ENCODE results near the gene RNF126.

RNF126 gene

GRCh38 chr19:662207-662961 is 630 bp downstream of the RNF126 start:
- DNase-seq, result no peak

- DNase-seq, result no peak
These were observed 1.4 kb downstream of the RNF126 start for GRCh38 chr19:661427-662196.

GRCh38 chr19:660793-661426 is 2.1 kb downstream of the RNF126 start:
- DNase-seq, result no peak

DNA sequence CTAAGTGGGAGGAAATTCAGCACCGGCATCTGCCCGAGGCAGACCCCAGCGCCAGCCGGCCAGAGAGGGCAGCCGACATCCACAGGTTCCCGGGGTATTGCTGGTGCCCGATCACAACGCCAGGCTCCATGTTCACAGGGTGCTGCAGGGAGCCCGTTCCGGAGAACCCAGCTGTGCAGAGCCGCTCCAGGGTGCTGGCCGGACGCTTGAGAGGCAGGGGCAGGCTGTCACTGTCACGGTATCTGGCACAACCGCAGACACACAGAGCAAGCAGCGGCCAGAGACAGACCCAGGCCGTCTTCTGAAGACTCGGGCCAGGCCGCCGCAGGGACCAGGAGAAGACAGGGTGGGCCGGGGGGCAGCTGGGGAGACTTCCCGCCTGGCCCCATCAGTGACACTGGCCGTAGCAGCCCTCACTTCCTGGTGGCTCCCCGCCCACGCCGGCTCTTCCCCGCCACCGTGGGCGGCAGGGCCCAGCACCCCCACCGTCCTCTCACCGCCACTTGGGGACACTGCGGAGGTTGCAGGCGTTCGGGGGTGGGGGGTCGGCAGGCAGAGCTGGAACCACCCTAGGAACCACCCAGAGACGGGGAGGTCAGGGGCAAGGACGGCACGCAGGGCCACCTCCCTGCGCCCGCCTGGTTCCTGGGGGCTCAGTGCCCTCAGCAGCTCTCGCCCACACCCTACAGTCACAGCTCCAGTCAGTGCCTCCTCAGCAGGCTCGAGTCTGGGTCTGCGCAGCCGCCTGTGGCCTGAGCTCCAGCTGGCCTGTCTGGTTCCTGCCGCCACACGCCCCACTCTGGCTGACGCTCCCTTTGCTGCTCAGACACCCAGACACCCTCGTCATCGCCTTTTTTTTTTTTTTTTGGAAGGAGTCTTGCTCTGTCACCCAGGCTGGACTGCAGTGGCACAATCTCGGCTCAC is 3.8 kb downstream of the RNF126 start:
- no peak for DNase-seq

DNA sequence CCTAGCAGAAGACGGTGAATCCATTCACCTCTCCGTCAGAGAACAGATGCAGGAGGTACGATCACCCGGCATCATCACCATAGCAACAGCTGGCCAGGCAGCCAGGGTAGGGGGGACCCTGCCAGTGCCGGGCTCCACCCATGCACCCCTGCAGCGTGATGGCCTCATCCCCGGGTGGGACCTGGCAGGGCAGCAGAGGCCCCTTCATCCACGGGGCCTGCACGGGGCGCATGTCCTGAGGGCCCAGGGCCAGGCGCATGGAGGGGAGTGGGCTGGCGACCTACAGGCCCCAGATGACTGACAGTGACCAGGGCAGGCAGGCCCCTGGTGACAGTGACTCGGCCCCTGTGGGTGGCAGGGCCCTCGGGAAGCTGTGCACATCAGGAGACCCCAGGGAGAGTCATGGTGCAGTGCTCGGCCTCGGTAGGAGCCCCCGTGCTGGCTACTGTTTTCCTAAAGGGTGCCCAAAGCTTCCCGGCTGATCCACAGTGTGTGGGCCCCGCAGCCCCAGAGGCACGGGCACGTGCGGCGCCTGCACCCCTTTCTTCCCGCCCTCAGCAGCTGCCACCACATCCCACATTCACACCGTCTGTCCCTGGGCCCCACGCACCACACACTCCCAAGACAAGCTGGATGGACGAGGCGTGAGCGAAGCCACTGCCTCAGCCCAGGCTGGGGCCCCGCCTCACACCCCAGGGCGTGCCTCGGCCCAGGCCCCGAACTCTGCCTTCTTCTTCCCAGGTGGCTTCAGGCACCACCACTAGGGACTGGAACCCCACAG is 4.8 kb downstream of the RNF126 start:
- DNase-seq, result no peak

DNA sequence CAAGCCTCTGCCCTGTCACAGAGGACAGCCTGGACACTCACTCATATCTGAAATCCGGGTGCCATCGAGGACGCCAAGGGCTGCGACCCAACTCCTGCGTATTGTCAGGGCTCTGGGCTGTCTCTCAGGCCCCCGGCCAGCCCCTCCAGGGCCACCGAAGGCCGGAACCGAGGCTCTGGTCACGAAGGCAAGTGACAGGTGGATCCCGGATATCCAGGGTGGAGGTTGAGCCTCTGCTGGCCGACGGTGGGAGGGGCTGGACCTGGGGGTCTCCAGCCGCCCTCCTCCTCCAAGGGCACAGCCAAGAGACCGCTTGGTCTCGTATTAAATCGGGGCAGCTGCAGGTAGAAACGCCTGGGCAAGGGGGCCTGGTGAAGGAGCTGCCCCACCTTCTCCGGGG is 5.4 kb downstream of the RNF126 start:
- no peak for DNase-seq

- DNase-seq, result no peak
These were observed 6.1 kb downstream of the RNF126 start for GRCh38 chr19:656751-657559.

DNA sequence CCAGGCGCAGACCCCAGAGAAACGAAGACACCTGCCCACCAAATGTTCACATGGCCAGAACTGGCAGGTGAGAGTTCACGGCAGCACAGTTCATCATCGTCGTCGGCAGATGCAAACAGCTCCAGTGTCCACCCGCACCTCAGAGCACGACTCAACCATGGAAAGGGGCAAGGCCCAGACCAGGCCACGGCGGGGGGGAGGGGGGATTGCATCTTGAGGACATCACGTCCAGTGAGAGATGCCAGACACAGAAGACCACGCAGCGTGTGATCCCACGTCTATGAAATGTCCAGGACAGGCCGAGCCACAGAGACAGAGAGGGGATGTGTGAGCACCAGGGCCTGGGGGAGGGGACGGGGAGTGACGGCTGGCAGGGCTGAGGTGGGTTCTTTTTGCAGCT is 7.3 kb downstream of the RNF126 start:
- DNase-seq, result no peak

- no peak for DNase-seq
These were observed 9.6 kb downstream of the RNF126 start for GRCh38 chr19:653425-653824.

GRCh38 chr19:652467-653389 is 10.3 kb downstream of the RNF126 start:
- DNase-seq, result no peak

DNA sequence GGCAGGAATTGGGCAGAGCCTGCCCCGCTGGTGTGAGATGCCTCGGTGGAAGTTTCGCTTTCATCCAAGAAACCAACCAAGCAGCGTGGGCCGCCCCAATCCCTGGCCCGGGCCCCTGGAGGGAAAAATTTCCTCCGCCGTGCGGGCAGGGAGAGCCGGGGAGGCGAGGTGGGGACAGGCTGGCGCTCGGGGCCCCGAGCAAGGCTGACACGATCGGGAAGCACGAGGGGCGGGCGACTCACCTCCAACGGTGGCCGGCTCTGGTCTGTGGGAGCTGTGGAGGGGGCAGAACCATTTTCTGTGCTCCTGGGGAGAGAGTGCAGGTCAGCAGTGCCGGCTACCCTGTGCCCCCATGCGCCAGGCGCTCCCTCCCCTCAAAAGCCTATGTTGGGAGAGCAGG is 11.0 kb downstream of the RNF126 start:
- no peak for DNase-seq

DNA sequence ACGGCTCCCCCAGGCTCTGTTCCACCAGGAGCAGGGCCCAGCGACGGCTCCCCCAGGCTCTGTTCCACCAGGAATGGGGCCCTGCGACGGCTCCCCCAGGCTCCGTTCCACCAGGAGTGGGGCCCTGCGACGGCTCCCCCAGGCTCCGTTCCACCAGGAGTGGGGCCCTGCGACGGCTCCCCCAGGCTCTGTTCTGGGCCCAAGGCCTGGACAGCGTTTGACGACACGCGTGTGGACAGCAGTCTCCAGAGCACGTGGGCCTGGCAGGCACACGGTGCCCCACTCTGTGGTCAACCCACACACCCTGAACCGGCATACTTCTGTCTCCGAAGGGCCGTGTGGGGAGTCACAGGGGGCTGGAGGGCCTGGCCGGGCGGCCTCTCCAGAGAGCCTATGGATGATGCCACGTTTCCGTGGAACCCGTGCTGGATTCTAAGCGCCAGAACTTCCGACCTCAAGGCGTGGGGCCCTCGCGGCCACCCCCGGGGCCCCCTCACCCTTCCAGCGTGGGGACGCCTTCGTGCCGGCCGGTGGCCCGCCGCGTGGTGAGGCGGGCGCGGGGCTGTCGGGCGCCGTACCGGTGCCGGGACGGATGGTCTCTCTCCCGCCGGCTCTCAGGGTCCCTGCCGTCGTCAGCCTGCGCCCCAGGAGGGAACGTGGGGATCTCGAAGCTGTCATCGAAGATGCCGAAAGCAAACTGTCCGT is 11.7 kb downstream of the RNF126 start:
- no peak for DNase-seq

DNA sequence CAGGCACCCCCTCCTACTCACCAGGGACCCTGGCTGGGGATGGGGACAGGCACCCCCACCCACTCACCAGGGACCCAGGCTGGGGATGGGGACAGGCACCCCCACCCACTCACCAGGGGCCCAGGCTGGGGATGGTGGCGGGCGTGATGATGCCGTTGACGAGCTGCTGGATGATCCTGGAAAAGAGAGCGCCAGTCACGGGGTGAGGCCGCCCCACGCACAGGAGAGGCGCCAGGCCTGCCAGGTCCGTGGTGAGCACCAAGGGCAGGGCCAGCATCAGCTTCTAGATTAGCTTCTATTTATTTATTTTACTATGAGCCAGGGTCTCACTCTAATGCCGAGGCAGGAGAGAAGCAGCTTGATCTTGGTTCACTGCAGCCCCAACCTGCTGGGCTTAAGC is 12.9 kb downstream of the RNF126 start:
- DNase-seq, result no peak

- DNase-seq, result no peak
These were observed 13.9 kb downstream of the RNF126 start for GRCh38 chr19:648904-649801.

GRCh38 chr19:648305-648704 is 14.7 kb downstream of the RNF126 start:
- DNase-seq, result no peak

DNA sequence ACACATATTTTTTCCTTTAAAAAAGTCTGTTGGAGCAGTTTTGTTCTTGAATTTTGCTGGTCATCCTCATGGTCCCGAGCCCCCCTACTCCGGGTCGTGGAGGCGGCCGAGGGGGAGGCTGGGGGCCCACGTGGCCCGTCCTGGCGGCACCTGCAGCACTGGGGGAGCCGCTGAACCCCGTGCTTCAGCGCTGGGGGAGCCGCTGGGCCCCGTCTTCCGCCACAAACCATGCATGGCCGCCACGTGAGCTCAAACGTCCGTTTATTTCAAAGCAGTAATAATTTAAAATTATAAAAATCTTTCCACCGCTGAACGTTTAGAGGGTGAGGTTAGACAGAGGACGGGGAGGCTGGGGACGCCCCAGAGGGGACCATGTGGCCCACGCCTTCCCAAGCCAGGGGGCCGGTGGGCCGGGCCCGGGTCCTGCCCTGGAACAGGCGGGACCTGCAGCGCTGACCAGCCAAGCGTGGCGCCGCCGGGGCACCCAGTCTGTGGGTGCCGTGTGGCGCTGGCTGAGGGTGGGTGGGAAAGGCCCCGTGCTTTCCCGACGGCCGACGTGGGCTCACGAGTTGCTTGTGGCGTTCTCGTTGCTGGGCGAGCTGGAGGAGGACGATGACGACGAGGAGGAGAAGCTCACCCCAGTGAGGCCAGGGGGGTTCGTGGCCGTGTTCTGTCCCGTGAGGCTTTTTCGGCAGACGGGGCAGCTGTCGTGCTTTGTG is 15.3 kb downstream of the RNF126 start:
- DNase-seq, result no peak

- DNase-seq, result no peak
These were observed 16.0 kb downstream of the RNF126 start for GRCh38 chr19:646779-647565.
